ENCODE measurements around the gene PDGFA.

The PDGFA gene

DNA sequence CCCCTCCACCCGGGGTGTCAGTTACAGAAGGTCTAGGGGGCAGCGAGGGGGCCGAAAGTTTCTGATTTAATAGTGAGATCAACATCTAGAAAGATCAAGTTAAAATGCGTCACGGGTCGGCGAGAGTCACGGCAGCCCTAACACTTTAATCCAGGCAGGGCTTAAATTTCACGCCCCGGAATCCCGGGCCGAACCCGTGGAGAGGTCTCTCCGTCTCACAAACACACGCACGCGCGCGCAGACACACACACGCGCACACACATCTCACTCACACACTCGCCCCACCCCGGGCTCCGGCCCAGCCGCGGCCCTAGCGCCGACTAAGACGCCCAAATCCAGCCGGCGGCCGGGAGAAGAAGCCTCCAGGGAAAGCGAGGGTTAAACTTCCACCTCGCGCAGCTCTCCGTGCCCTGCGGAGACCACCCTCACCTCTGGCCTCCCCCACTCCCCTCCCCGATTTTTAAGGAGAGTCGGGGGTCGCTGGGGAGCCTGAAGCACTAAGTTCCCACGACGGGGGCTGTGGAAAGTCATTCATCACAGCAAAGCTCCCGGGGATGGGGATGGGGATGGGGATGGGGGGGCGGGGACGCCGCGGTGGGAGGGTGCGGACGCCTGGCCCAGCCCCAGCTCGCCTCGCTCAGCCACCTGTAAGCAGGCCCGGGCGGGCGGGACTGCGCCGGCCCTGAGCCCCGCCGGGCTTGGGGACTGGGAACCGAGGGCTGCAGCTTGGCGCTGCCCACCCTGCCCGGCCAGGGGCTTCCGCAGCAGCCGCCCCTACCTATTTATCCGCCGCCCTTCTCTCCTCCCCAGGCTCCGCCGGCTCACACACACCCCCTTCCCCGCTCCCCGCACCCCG, 1.6 kb downstream of the PDGFA start:
- DNase-seq (ENCODE audit: low read depth in 2 of 2, low spot score in 1 of 2), result no peak

- no peak for DNase-seq (ENCODE audit: low read depth in 2 of 2, low spot score in 1 of 2)
Observed at GRCh38 chr7:516606-517456, 2.8 kb downstream of the PDGFA start.

DNA sequence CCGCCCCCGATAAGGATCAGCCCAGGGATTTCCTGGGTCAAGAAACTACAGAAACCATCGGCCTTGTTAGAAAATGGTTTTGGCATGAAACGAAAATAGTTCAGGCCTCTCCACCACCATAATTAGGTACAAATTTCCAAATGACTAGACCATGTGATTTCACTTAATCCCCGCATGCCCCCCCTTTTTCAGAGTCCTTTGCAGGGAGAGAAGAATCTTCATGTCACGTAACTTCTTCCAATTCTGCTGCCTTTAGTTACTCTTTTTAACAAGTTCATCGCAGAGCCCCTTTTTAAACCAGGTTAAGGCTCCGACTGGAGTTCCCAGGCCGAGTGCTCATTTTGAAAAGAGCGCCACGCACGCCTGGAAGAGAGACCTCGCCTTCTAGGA, 3.4 kb downstream of the PDGFA start:
- DNase-seq (ENCODE audit: low read depth in 2 of 2, low spot score in 1 of 2), result no peak

DNA sequence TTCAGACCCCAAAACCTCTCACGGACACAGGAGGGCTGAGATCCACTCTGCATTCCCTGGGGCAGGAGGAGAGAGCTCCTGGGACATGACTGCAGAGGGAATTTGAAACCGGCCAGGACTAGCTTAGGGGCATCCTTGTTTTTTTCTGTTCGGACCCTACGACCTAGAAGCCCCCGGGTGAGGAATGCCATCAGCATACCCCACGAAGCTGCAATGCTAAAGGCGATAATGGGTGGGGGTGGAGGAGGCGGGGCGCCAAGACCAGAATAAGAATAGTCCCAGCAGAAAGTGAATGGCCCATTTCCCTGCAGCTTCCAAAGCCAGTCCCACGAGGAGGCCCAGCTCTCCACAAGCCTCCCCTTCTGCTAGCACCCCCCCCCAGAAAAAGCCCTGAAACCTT, 4.0 kb downstream of the PDGFA start:
- DNase-seq (ENCODE audit: low read depth in 2 of 2, low spot score in 1 of 2), result no peak

GRCh38 chr7:514651-515598, 4.7 kb downstream of the PDGFA start:
- DNase-seq (ENCODE audit: low read depth in 2 of 2, low spot score in 1 of 2), result no peak

- DNase-seq (ENCODE audit: low read depth in 2 of 2, low spot score in 1 of 2), result no peak
Observed at GRCh38 chr7:514242-514641, 5.4 kb downstream of the PDGFA start.

DNA sequence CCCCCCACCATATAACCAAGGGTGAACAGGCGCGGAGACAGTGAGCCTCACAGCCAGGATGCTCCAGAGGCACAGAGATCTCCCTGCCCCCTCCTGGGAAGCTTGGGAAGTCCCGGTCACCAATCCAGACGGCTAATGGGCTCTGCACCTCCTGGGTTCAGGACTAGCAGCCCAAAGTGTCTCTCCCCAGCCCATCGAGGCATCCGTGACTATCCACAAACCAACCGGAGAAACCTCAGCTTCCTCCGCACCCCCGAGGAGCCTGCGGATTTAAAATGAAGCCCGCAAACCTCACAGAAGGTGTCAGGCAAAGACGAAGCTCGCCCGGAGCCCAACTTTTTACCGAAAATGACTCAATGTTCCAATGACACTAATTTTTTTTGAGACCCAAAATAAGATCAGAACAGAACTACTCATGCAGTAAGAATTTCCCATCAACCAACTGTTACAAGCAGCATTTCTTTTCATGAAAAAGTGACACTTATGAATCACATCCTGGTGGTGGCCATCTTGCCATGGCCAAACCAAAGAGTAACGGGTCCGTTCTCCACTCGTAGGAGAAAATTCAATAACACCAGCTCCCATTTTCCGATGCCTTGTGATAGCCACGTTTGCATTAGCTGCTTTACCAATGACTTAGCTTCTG, 6.0 kb downstream of the PDGFA start:
- DNase-seq (ENCODE audit: low read depth in 2 of 2, low spot score in 1 of 2), result no peak

GRCh38 chr7:512541-513311, 6.9 kb downstream of the PDGFA start:
- DNase-seq (ENCODE audit: low read depth in 2 of 2, low spot score in 1 of 2), result no peak

DNA sequence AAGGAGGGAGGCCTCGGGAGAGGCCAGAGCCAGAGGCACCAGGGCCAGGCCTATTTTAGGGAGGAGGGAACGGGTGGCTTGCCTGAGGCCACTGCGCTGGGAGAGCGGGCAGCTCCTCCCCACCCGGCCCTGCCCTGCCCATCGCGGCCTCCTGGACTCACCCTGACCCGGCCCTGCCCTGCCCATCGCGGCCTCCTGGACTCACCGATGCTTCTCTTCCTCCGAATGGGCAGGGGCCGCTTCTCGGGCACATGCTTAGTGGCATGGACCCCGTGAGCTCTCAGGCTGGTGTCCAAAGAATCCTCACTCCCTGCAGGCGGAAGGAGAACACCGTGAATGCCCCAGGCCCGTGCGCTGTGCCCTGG, 7.5 kb downstream of the PDGFA start:
- no peak for DNase-seq (ENCODE audit: low read depth in 2 of 2, low spot score in 1 of 2)

- DNase-seq (ENCODE audit: low read depth in 2 of 2, low spot score in 1 of 2), result no peak
Observed at GRCh38 chr7:511476-512145, 8.0 kb downstream of the PDGFA start.

GRCh38 chr7:510782-511281, 8.8 kb downstream of the PDGFA start:
- no peak for DNase-seq (ENCODE audit: low read depth in 2 of 2, low spot score in 1 of 2)

GRCh38 chr7:510131-510481, 9.5 kb downstream of the PDGFA start:
- DNase-seq (ENCODE audit: low read depth in 2 of 2, low spot score in 1 of 2), result no peak

DNA sequence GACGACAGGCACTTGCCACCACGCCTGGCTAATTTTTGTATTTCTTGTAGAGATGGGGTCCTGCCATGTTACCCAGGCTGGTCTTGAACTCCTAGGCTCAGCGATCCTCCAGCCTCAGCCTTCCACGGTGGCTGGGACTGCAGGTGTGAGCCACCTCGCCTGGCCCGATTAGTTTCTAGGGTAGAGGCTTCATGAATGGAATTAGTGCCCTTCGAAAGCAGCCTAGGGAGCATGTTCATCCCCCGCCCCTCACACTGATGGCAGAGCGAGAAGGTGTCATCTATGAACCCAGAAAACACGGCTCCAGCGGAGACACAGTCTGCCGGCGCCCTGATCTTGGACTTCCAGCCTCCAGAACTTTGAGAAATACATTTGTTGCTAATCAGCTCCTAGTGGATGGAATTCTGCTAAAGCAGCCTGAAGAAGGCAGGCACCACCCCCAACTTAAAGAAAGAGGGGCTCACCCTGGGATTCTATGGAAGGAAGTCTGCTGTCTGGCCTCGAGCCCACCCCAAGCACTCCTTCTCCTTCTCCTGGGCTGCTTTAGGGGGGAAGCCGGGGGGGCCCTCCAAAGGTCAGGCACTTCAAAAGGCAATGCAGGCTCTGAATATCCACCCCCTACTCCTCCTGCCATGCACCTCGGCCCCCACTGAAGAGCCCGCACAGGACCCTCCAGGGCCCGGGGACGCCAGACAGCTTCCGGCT, 10.1 kb downstream of the PDGFA start:
- no peak for DNase-seq (ENCODE audit: low read depth in 2 of 2, low spot score in 1 of 2)

- no peak for DNase-seq (ENCODE audit: low read depth in 2 of 2, low spot score in 1 of 2)
Observed at GRCh38 chr7:508461-509170, 11.0 kb downstream of the PDGFA start.

DNA sequence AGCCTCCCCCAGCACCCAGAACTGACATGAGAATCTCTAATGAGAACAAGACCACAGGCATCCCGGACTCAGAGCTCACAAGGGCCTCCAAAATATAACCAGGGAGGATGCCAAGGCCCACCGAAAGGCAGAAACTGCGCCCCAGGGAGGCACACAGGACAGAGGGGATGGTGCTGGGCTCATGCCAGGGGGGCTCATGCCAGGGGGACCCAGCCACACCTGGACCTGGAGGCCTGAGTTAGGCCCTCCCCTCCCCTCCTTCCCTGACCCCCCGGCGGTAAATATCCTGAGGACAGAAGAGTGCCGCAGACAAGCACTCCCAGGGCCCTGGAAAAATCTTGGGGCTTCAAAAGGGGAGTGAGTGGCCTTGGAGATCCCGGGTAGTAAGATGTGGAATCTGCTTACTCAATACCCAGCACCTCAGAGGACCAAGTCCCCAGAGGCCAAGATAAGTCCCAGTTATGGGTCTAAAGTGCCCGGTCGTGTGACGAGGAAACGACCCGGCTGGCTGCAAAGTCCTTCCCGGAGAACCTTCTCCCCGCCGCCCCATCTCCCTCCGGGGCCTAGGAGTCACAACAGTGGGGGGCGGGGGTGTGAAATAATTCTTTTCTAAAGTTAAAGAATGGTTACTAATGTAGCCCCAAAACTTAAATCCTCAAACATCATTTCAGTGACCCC, 11.9 kb downstream of the PDGFA start:
- DNase-seq (ENCODE audit: low read depth in 2 of 2, low spot score in 1 of 2), result no peak

DNA sequence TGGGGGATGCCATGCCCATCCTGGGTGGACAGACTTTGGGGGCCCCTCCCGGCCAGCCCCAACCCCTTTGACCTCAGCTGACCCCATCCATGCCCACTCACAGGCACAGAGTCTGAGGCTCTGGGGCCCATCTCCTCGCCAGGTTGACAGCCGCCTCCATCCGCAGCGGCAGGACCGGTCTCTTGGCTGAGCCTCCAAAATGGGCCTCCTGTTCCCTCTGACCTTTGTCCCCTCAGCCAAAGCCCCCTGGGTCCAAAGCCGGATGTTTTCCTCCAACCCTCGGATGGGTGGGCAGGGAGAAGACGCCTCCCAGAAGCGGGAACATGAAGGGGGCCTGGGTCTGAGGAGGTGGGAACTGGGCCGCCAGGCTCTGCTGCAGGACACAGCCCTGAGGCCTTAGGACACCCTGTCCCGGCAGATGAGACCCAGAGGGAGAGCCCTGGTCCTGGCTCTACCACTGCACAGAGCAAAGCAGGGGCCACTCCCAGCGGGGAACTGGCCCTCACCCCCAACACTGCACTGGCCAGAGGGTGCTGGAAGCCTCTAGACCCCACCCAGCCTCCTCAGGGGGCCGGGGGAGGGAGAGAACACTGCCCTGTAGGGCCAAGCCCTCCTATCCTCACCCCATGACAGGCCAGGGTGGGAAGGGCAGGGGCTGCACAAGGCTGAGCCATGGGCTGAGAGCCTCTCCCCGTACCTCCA, 12.6 kb downstream of the PDGFA start:
- DNase-seq (ENCODE audit: low read depth in 2 of 2, low spot score in 1 of 2), result no peak

DNA sequence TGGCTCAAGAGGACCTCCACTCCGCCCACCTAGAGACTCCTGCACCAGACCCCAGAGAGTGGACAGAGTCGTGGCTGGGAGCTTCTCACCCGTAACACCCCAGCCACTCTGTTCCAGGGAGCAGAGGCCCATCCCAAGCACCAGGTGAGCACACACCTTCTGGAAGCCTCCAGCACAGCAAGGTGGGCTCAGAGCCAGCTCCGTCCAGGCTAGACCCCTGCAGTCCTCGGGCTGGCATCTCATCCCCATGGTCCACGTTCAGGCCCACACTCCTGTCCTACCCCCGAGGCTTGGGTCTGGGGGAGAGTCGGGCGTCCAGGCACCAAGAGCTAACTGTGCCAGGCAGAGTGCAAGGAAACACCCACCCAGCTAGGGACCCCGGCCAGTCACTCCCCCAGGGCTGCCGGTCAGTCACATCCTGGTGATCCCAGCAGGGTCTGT, 13.2 kb downstream of the PDGFA start:
- no peak for DNase-seq (ENCODE audit: low read depth in 2 of 2, low spot score in 1 of 2)

Data from stimulated activated CD8-positive, alpha-beta memory T cell treated with anti-CD3 and anti-CD28 coated beads, Interleukin-4, amount 100 ng/mL, for 4 hours (primary cell).